Neural cell (in vitro differentiated cells): Measurements from ENCODE around the gene DDT.

Source experiments
- CTCF ChIP-seq: fragments of 450-650 bp; IDR thresholded peaks from 2 replicates; pipeline ENCODE4 v1.5.1; 2014; ENCODE audit warnings: antibody characterized with exemption, mild to moderate bottlenecking, moderate library complexity; ENCODE audit not compliant: poor library complexity, severe bottlenecking
- EZH2 ChIP-seq: fragments of 200-600, 300-800 bp; shearing (Covaris generic), sonication (generic); IDR thresholded peaks from 2 replicates; pipeline ENCODE4 v1.6.1; 2014; ENCODE audit warnings: antibody characterized with exemption, low read length, borderline replicate concordance, mild to moderate bottlenecking; ENCODE audit not compliant: insufficient read depth, poor library complexity, severe bottlenecking
- REST ChIP-seq: IDR thresholded peaks from 2 replicates; pipeline ENCODE4 v1.6.1; 2012; ENCODE audit warnings: borderline replicate concordance

- no peak for TF ChIP-seq CTCF
- no peak for TF ChIP-seq EZH2
- no peak for TF ChIP-seq REST
Observed at GRCh38 chr22:24002851-24003250, 28.6 kb upstream of the DDT start.
